Measurements from ENCODE around the gene SORL1.
A peak's percentile ranks its signal among the peaks of the same experiment; 100 is the strongest.

Gene SORL1

DNA sequence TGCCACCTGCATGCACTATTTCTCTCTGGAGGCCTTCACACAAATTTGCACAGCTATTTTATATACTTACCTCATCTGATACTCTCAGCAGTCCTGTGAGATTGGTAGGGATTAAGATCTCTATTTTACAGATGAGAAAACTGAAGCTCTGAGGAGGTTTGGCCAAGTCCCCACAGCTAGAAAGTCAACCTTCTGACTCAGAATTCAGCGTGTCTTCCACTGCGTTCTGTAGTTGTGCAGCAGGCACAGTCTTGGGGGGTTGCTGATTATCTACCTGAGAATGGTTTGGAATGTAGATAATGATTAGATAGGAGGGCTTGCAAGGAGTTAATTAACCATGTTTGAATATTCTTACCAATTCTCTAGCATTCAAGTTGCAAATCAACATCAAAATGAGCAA, 2.5 kb upstream of the SORL1 start:
- intact Hi-C loops (cut with DNase I; ENCODE audit: low total_unique reads): loop anchor here (5.0 kb wide), 1 partner anchor 73 kb away; no protein-coding TSS in a partner anchor
- DNase-seq: no peak
- TF ChIP-seq, protein P1, sequence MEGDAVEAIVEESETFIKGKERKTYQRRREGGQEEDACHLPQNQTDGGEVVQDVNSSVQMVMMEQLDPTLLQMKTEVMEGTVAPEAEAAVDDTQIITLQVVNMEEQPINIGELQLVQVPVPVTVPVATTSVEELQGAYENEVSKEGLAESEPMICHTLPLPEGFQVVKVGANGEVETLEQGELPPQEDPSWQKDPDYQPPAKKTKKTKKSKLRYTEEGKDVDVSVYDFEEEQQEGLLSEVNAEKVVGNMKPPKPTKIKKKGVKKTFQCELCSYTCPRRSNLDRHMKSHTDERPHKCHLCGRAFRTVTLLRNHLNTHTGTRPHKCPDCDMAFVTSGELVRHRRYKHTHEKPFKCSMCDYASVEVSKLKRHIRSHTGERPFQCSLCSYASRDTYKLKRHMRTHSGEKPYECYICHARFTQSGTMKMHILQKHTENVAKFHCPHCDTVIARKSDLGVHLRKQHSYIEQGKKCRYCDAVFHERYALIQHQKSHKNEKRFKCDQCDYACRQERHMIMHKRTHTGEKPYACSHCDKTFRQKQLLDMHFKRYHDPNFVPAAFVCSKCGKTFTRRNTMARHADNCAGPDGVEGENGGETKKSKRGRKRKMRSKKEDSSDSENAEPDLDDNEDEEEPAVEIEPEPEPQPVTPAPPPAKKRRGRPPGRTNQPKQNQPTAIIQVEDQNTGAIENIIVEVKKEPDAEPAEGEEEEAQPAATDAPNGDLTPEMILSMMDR (IDR thresholded peaks at IDR 0.05): no peak
- Histone ChIP-seq H3K27me3 (no peaks in the 10 kb centered on the region), H3K4me1 (peaks cover 0 to 30% (median 11%) of the 10 kb centered on the region in 4 donors), H3K36me3 (no peaks in the 10 kb centered on the region), H3K9me3 (no peaks in the 10 kb centered on the region), H3K27ac (no peak overlapping the region), H3K4me3 (no peak overlapping the region)

GRCh38 chr11:121450401-121450800, 1.7 kb upstream of the SORL1 start:
- H3K27ac ChIP-seq: no peak overlapping the region
- no peak overlapping the region for H3K4me3 ChIP-seq
- H3K9me3 ChIP-seq: no peaks in the 10 kb centered on the region
- no peaks in the 10 kb centered on the region for H3K27me3 ChIP-seq
- TF ChIP-seq, protein P1 (IDR thresholded peaks at IDR 0.05): no peak
- H3K36me3 ChIP-seq: no peaks in the 10 kb centered on the region
- peaks cover 0 to 32% (median 11%) of the 10 kb centered on the region in 4 donors for H3K4me1 ChIP-seq
- DNase-seq: no peak
- intact Hi-C loops (cut with DNase I; ENCODE audit: low total_unique reads): loop anchor here (5.0 kb wide), 1 partner anchor 72 kb away; no protein-coding TSS in a partner anchor

GRCh38 chr11:121451178-121451985, 732 bp upstream of the SORL1 start:
- H3K27ac ChIP-seq: peak overlapping the region; percentile 50 to 57
- H3K4me3 ChIP-seq: peak overlapping the region; percentile 92 to 93
- no peaks in the 10 kb centered on the region for H3K9me3 ChIP-seq
- DNase-seq: no peak
- H3K27me3 ChIP-seq: no peaks in the 10 kb centered on the region
- intact Hi-C loops (cut with DNase I; ENCODE audit: low total_unique reads): loop anchor here (5.0 kb wide), 1 partner anchor 71 kb away; no protein-coding TSS in a partner anchor
- TF ChIP-seq, protein P1 (IDR thresholded peaks at IDR 0.05): no peak
- peaks cover 0 to 32% (median 13%) of the 10 kb centered on the region in 4 donors for H3K4me1 ChIP-seq
- H3K36me3 ChIP-seq: no peaks in the 10 kb centered on the region

DNA sequence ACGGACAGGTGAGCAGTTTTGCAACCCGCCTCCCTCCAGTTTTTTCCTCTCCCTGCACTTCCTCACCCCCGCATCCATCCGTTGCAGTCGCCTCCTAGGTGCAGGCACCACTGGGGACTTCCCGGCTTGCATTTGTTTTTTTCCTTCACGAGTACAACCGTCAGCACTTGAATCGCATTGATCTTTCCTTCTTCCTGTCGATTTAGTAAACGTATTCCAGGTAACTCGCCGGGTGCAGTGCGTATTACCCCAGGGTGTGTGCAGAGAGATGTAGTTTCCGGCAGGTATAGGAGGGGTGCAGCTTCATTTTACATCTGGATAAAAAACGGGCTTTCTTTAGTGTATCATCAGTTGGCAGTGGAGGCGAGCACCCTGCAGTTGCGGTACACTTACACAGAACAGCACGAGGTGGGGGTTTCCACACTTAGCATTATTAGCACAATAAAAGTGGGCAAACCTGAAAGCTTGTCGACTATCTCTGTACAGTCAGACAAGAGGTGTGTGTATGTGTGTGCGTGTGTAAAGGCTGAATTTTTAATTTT, 566 bp downstream of the SORL1 start, which contains the start of gene SORL1-AS1:
SORL1-AS1 (minus strand) TSS at position 359 of the 542 bp plus-strand sequence.
- Histone ChIP-seq H3K4me3 (peak within 1 kb of the TSS; percentile 92 to 93), H3K9me3 (no peaks in the 10 kb centered on the region), H3K27ac (peak within 1 kb of the TSS; percentile 57 to 68), H3K36me3 (no peaks in the 10 kb centered on the region), H3K27me3 (no peaks in the 10 kb centered on the region), H3K4me1 (peaks cover 0 to 32% (median 14%) of the 10 kb centered on the region in 4 donors)
- TF ChIP-seq, protein P1 (IDR thresholded peaks at IDR 0.05): no peak
- intact Hi-C loops (cut with DNase I; ENCODE audit: low total_unique reads): loop anchor here (5.0 kb wide), 1 partner anchor 70 kb away; no protein-coding TSS in a partner anchor
- DNase-seq: no peak

DNA sequence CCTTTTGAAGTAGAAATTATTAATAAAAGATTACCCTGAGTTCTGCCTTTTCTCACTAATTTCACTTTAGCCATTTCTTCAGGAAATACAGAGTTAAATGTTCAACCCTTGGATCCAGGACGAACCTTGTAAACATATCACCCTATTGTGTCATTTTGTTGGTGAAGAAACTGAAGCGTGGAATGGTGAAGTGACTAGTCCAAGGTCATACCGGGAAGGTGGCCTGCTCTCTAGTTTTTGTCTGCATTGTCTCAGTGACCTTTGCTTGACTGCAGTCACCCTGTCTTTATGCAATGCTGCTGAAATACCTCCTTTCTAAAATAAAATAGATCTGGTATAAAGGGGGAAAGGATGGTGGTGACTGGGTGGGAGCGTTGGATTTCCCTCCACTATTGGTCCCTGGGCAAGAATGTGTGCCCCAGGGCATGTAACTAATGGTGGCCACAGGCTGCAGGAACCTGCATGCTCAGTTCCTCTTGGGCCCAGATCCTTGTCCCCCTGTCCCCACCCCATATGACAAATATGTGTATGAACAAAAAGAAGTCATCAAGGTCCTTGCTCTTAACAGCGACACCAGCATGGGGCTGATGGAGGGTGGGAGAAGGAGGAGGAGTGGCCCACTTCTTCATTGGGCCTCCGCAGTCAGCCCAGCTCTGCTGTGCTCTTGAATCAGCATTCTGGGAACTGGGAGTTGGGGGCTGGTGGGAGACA, 1.6 kb downstream of the SORL1 start:
- TF ChIP-seq, protein P1 (IDR thresholded peaks at IDR 0.05): no peak
- Histone ChIP-seq H3K27me3 (no peaks in the 10 kb centered on the region), H3K27ac (peak overlapping the region; percentile 6 to 68), H3K4me3 (peak overlapping the region in 1 of 2 donors; percentile 92), H3K9me3 (no peaks in the 10 kb centered on the region), H3K36me3 (no peaks in the 10 kb centered on the region), H3K4me1 (peaks cover 0 to 32% (median 14%) of the 10 kb centered on the region in 4 donors)
- no peak for DNase-seq
- intact Hi-C loops (cut with DNase I; ENCODE audit: low total_unique reads): loop anchor here (5.0 kb wide), 1 partner anchor 69 kb away; no protein-coding TSS in a partner anchor
